ENCODE measurements around the gene PCARE.

The PCARE gene

DNA sequence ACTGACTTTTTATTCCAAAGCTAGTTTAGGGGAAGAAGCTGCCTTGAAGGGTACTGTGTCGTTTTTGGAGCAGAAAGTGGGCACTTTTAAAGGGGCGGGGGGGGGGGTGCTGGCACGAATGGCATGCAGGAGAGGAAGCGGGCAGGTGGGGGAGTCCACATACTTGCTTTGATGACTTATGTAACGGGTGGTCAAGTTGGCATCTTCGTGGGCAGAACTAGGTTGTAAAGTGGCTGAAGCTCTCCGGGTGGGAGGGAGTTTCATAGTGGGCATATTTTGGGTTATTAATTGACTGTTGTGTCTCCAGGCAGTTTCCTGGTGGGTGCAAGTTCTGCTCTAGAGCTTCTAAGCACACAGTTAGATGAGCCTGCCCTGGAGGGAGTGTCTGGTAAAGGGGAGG, 19.9 kb downstream of the PCARE start:
- H3K27ac ChIP-seq: no peak overlapping the region
- DNase-seq (ENCODE audit: low read depth, low spot score): no peak
- H3K36me3 ChIP-seq (ENCODE audit: insufficient read depth, low read length): no peaks in the 10 kb centered on the region
- H3K4me3 ChIP-seq: no peak overlapping the region
- TF ChIP-seq FOXP2 (optimal IDR thresholded peaks at IDR 0.05; ENCODE audit: control extremely low read depth, extremely low read length, insufficient read depth) (no peak), EZH2 (IDR thresholded peaks at IDR 0.05) (no peak), POLR2AphosphoS5 (IDR thresholded peaks at IDR 0.05; ENCODE audit: borderline replicate concordance, low read depth, low read length) (no peak)
- H3K9ac ChIP-seq (ENCODE audit: insufficient read length): no peak overlapping the region
- H3K9me3 ChIP-seq (ENCODE audit: low read depth, low read length): no peaks in the 10 kb centered on the region

DNA sequence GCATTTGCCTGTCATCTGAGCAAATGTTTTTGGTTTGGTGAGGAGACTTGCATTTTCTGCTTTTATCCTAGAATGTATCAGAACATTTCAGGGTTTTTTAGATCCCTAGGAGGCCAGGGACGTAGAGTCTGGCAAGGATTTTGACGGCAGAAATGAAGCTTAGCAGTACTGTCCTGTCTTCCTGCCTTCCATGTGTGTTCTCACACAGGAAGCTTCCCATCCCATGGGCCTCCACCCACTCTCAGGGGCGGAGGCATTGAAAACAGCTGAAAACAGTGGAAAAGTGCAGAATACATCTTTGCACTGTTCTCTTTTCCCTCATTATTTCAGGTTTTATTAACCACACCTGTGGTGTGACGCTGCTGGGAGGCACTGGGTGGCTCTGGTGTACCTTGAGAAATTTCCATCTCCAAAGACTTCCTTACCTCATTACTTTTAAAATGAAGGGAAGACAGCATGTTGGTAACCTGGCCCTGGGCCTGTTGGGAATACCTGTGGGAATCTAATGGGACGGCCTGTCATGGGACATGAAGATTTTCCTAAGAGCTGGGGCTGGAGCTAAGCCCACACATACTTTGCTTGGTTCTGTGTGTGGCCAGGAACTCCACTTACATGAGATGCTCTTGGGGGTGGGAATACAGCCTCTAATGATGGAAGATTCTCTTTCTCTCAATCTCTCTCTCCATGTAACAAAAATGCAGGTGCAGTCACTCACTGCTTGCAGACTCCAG, 20.5 kb downstream of the PCARE start:
- TF ChIP-seq POLR2AphosphoS5 (IDR thresholded peaks at IDR 0.05; ENCODE audit: borderline replicate concordance, low read depth, low read length) (no peak), FOXP2 (optimal IDR thresholded peaks at IDR 0.05; ENCODE audit: control extremely low read depth, extremely low read length, insufficient read depth) (no peak), EZH2 (IDR thresholded peaks at IDR 0.05) (no peak)
- H3K9ac ChIP-seq (ENCODE audit: insufficient read length): no peak overlapping the region
- H3K27ac ChIP-seq: no peak overlapping the region
- H3K36me3 ChIP-seq (ENCODE audit: insufficient read depth, low read length): no peaks in the 10 kb centered on the region
- H3K9me3 ChIP-seq (ENCODE audit: low read depth, low read length): no peaks in the 10 kb centered on the region
- H3K4me3 ChIP-seq: no peak overlapping the region
- no peak for DNase-seq (ENCODE audit: low read depth, low spot score)

GRCh38 chr2:29053223-29053622, 21.1 kb downstream of the PCARE start:
- Histone ChIP-seq H3K27ac (no peak overlapping the region), H3K36me3 (ENCODE audit: insufficient read depth, low read length) (no peaks in the 10 kb centered on the region), H3K9me3 (ENCODE audit: low read depth, low read length) (no peaks in the 10 kb centered on the region), H3K4me3 (no peak overlapping the region), H3K9ac (ENCODE audit: insufficient read length) (no peak overlapping the region)
- DNase-seq (ENCODE audit: low read depth, low spot score): no peak
- TF ChIP-seq FOXP2 (optimal IDR thresholded peaks at IDR 0.05; ENCODE audit: control extremely low read depth, extremely low read length, insufficient read depth) (no peak), EZH2 (IDR thresholded peaks at IDR 0.05) (no peak), POLR2AphosphoS5 (IDR thresholded peaks at IDR 0.05; ENCODE audit: borderline replicate concordance, low read depth, low read length) (no peak)

GRCh38 chr2:29052807-29053206, 21.5 kb downstream of the PCARE start:
- TF ChIP-seq EZH2 (IDR thresholded peaks at IDR 0.05) (no peak), FOXP2 (optimal IDR thresholded peaks at IDR 0.05; ENCODE audit: control extremely low read depth, extremely low read length, insufficient read depth) (no peak), POLR2AphosphoS5 (IDR thresholded peaks at IDR 0.05; ENCODE audit: borderline replicate concordance, low read depth, low read length) (no peak)
- H3K36me3 ChIP-seq (ENCODE audit: insufficient read depth, low read length): no peaks in the 10 kb centered on the region
- H3K9me3 ChIP-seq (ENCODE audit: low read depth, low read length): no peaks in the 10 kb centered on the region
- no peak for DNase-seq (ENCODE audit: low read depth, low spot score)
- no peak overlapping the region for H3K4me3 ChIP-seq
- H3K27ac ChIP-seq: no peak overlapping the region
- H3K9ac ChIP-seq (ENCODE audit: insufficient read length): no peak overlapping the region

GRCh38 chr2:29051730-29052129, 22.6 kb downstream of the PCARE start:
- no peaks in the 10 kb centered on the region for H3K36me3 ChIP-seq (ENCODE audit: insufficient read depth, low read length)

DNA sequence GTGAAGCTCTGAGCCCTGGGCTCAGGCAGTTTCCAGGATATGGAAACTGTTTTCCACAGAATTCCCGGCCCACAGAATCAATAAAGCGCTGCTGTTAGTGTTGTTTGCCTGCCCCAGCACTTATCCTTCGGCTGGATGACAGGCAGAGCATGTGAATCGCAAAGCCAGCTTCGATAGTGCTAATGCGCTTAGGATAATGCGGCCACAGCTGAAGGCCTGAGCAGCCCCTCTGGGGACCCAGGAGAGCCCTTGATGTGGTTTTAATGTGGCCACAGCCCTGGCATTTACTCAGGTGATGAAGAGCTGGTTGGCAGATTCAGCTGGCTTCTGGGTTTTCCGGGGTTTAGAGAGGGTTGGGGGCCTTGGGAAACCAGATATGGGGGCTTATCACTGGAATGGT, 23.7 kb downstream of the PCARE start:
- TF ChIP-seq FOXP2 (optimal IDR thresholded peaks at IDR 0.05; ENCODE audit: control extremely low read depth, extremely low read length, insufficient read depth) (no peak), POLR2AphosphoS5 (IDR thresholded peaks at IDR 0.05; ENCODE audit: borderline replicate concordance, low read depth, low read length) (no peak), EZH2 (IDR thresholded peaks at IDR 0.05) (no peak)
- DNase-seq (ENCODE audit: low read depth, low spot score): no peak
- Histone ChIP-seq H3K9me3 (ENCODE audit: low read depth, low read length) (no peaks in the 10 kb centered on the region), H3K4me3 (no peak overlapping the region), H3K36me3 (ENCODE audit: insufficient read depth, low read length) (no peaks in the 10 kb centered on the region), H3K27ac (no peak overlapping the region), H3K9ac (ENCODE audit: insufficient read length) (no peak overlapping the region)

More at GRCh38 chr2:29051730-29052129, 22.6 kb downstream of the PCARE start:
- no peak overlapping the region for H3K27ac ChIP-seq
- no peak overlapping the region for H3K9ac ChIP-seq (ENCODE audit: insufficient read length)
- no peak overlapping the region for H3K4me3 ChIP-seq
- TF ChIP-seq FOXP2 (optimal IDR thresholded peaks at IDR 0.05; ENCODE audit: control extremely low read depth, extremely low read length, insufficient read depth): no peak
- TF ChIP-seq EZH2 (IDR thresholded peaks at IDR 0.05): no peak
- no peak for DNase-seq (ENCODE audit: low read depth, low spot score)
- no peaks in the 10 kb centered on the region for H3K9me3 ChIP-seq (ENCODE audit: low read depth, low read length)

GRCh38 chr2:29047083-29047845, 27.1 kb downstream of the PCARE start:
- H3K4me3 ChIP-seq: no peak overlapping the region
- no peak overlapping the region for H3K9ac ChIP-seq (ENCODE audit: insufficient read length)
- no peak for TF ChIP-seq FOXP2 (optimal IDR thresholded peaks at IDR 0.05; ENCODE audit: control extremely low read depth, extremely low read length, insufficient read depth)
- no peak for TF ChIP-seq EZH2 (IDR thresholded peaks at IDR 0.05)
- no peak for TF ChIP-seq POLR2AphosphoS5 (IDR thresholded peaks at IDR 0.05; ENCODE audit: borderline replicate concordance, low read depth, low read length)
- no peaks in the 10 kb centered on the region for H3K9me3 ChIP-seq (ENCODE audit: low read depth, low read length)
- no peaks in the 10 kb centered on the region for H3K36me3 ChIP-seq (ENCODE audit: insufficient read depth, low read length)
- no peak for DNase-seq (ENCODE audit: low read depth, low spot score)
- no peak overlapping the region for H3K27ac ChIP-seq

GRCh38 chr2:29046321-29046720, 28.0 kb downstream of the PCARE start:
- no peak for DNase-seq (ENCODE audit: low read depth, low spot score)
- no peaks in the 10 kb centered on the region for H3K36me3 ChIP-seq (ENCODE audit: insufficient read depth, low read length)
- no peaks in the 10 kb centered on the region for H3K9me3 ChIP-seq (ENCODE audit: low read depth, low read length)
- no peak overlapping the region for H3K9ac ChIP-seq (ENCODE audit: insufficient read length)
- TF ChIP-seq POLR2AphosphoS5 (IDR thresholded peaks at IDR 0.05; ENCODE audit: borderline replicate concordance, low read depth, low read length): no peak
- TF ChIP-seq FOXP2 (optimal IDR thresholded peaks at IDR 0.05; ENCODE audit: control extremely low read depth, extremely low read length, insufficient read depth): no peak
- no peak for TF ChIP-seq EZH2 (IDR thresholded peaks at IDR 0.05)
- H3K4me3 ChIP-seq: no peak overlapping the region
- no peak overlapping the region for H3K27ac ChIP-seq

All from SK-N-MC (cell line).